ENCODE results near the gene MB. TPM values are rescaled to one million over a fixed set of nuclear protein-coding genes. Genes with fewer than 3 reads are reported as not detected.

The MB gene
- polyA plus RNA-seq, 1 donor (not counting 4 experiments of a cell fraction or from before 2014, with no cell fraction given), result not detected

DNA sequence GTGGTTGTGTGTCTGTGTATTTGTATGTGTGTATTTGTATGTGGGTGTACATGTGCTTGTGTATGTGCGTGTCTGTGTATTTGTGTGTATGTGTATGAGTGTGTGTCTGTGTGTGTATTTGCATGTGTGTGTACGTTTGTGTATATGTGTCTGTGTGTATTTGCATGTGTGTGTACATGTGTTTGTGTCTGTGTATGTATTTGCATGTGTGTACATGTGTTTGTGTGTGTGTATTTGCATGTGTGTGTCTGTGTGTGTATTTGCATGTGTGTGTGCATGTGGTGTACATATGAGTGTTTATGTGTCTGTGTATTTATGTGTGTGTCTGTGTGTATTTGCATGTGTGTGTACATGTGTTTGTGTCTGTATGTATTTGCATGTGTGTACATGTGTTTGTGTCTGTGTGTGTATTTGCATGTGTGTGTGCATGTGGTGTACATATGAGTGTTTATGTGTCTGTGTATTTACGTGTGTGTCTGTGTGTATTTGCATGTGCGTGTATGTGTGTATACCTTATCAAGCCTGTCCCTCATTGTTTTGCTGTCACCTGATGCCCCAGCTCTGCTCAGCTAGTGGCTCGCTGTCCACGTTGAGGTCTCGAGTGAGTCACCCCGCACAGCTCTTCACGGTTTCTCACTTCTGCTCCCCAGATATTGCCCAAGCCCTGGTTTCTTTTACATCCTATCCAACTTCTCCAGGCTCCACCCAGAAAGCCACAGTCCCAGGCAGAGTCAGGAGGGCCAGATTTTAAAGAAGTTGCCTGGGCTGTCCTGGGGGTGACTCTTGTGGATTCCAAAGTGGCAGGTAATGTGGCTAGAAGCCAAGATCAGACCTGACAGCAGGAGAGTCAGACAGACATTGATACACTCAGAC is 15.2 kb downstream of the MB start:
- H3K4me2 ChIP-seq (ENCODE audit: control insufficient read depth, extremely low read depth, insufficient read depth, low read depth, low read length), result no peak overlapping the region
- no peaks in the 10 kb centered on the region for H3K9me3 ChIP-seq (ENCODE audit: control insufficient read depth, low read depth, low read length)
- no peak overlapping the region for H2AFZ ChIP-seq (ENCODE audit: control insufficient read depth, low read length)
- H3K36me3 ChIP-seq (ENCODE audit: control insufficient read depth in 2 of 2, extremely low read depth in 1 of 2, insufficient read depth in 2 of 2, low read length in 2 of 2), result no peaks in the 10 kb centered on the region
- no peaks in the 10 kb centered on the region for H3K79me2 ChIP-seq (ENCODE audit: control insufficient read depth, insufficient read depth, low read length)
- H3K27me3 ChIP-seq (ENCODE audit: control insufficient read depth, extremely low read depth, insufficient read depth, low read length), result no peaks in the 10 kb centered on the region
- DNase-seq (ENCODE audit: low read depth, low spot score), result peak; percentile 46
- H3K9me1 ChIP-seq (ENCODE audit: control insufficient read depth, extremely low read depth, insufficient read depth, low read length), result no peaks in the 10 kb centered on the region
- H3K27ac ChIP-seq (ENCODE audit: control insufficient read depth, insufficient read depth, low read length), result no peak overlapping the region
- H3K4me1 ChIP-seq (ENCODE audit: control insufficient read depth, extremely low read depth, insufficient read depth, low read length), result peaks cover 11% of the 10 kb centered on the region
- TF ChIP-seq EZH2 (IDR thresholded peaks at IDR 0.05; ENCODE audit: low read length) (no peak), CTCF (optimal IDR thresholded peaks at IDR 0.05 in 1 of 3, IDR thresholded peaks at IDR 0.05 in 1 of 3, conservative IDR thresholded peaks at IDR 0.05 in 1 of 3; ENCODE audit: extremely low read depth in 1 of 3, insufficient read depth in 2 of 3, low read length in 3 of 3) (no peak)
- H3K4me3 ChIP-seq (ENCODE audit: control insufficient read depth in 2 of 3, extremely low read depth in 1 of 3, insufficient read depth in 2 of 3, low read depth in 1 of 3, low read length in 3 of 3), result no peak overlapping the region
- FAIRE-seq, result peak; percentile 74
- H4K20me1 ChIP-seq (ENCODE audit: control insufficient read depth, extremely low read depth, insufficient read depth, low read length), result no peaks in the 10 kb centered on the region
- no peak overlapping the region for H3K9ac ChIP-seq (ENCODE audit: control insufficient read depth, extremely low read depth, insufficient read depth, low read length)
- dilution Hi-C loops (cut with MboI; ENCODE audit: extremely low pct_ligation_motif_present, low sequenced_read_pairs), result no loop called here

DNA sequence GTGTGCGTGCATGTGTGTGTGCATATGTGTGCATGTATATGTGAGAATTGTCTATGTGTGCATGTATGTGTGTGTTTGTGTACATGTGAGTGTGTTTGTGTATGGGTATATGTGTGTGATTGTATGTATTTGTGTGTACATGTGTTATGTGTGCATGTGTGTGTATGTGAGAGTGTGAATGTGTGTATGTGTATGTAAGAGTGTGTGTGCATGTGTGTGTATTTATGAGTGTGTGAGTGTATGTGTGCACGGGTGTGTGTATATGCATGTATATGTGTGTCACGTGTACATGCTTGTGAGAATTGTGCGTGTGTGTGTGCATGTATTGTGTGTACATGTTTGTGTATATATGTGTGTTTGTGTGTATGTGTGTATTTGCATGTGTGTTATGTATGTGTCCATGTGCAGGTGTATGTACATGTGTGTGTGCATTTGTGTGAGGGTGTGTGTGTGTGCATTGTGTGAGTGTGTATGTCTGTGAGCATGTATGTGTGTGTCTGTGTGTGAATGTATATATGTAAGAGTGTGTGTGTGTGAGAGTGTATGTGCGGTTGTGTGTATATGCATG is 16.0 kb downstream of the MB start:
- Histone ChIP-seq H2AFZ (ENCODE audit: control insufficient read depth, low read length) (no peak overlapping the region), H3K27me3 (ENCODE audit: control insufficient read depth, extremely low read depth, insufficient read depth, low read length) (no peaks in the 10 kb centered on the region), H3K9me3 (ENCODE audit: control insufficient read depth, low read depth, low read length) (no peaks in the 10 kb centered on the region), H3K27ac (ENCODE audit: control insufficient read depth, insufficient read depth, low read length) (no peak overlapping the region), H3K9ac (ENCODE audit: control insufficient read depth, extremely low read depth, insufficient read depth, low read length) (no peak overlapping the region), H3K4me3 (ENCODE audit: control insufficient read depth in 2 of 3, extremely low read depth in 1 of 3, insufficient read depth in 2 of 3, low read depth in 1 of 3, low read length in 3 of 3) (no peak overlapping the region), H3K79me2 (ENCODE audit: control insufficient read depth, insufficient read depth, low read length) (no peaks in the 10 kb centered on the region), H4K20me1 (ENCODE audit: control insufficient read depth, extremely low read depth, insufficient read depth, low read length) (no peaks in the 10 kb centered on the region), H3K4me2 (ENCODE audit: control insufficient read depth, extremely low read depth, insufficient read depth, low read depth, low read length) (no peak overlapping the region), H3K9me1 (ENCODE audit: control insufficient read depth, extremely low read depth, insufficient read depth, low read length) (no peaks in the 10 kb centered on the region), H3K4me1 (ENCODE audit: control insufficient read depth, extremely low read depth, insufficient read depth, low read length) (peaks cover 11% of the 10 kb centered on the region), H3K36me3 (ENCODE audit: control insufficient read depth in 2 of 2, extremely low read depth in 1 of 2, insufficient read depth in 2 of 2, low read length in 2 of 2) (no peaks in the 10 kb centered on the region)
- FAIRE-seq, result no peak
- dilution Hi-C loops (cut with MboI; ENCODE audit: extremely low pct_ligation_motif_present, low sequenced_read_pairs), result no loop called here
- no peak for DNase-seq (ENCODE audit: low read depth, low spot score)
- no peak for TF ChIP-seq CTCF (optimal IDR thresholded peaks at IDR 0.05 in 1 of 3, IDR thresholded peaks at IDR 0.05 in 1 of 3, conservative IDR thresholded peaks at IDR 0.05 in 1 of 3; ENCODE audit: extremely low read depth in 1 of 3, insufficient read depth in 2 of 3, low read length in 3 of 3)
- TF ChIP-seq EZH2 (IDR thresholded peaks at IDR 0.05; ENCODE audit: low read length), result no peak

Data from keratinocyte (primary cell).